Measurements from ENCODE around the gene PPP6R2. TPM values are rescaled to one million over a fixed set of nuclear protein-coding genes. Genes with fewer than 3 reads are reported as not detected.

PPP6R2 gene
- total RNA-seq, 2 donors from 2014 or later: 58.7 to 81.2 TPM

GRCh38 chr22:50486561-50487289 is 143.6 kb downstream of the PPP6R2 start, which contains the start of gene MIOX:
Gene MIOX, plus strand, starts transcription at chr22:50486859. Its CDS starts 39 bp downstream, at chr22:50486898.
- DNase-seq: no peak
- no peak within 1 kb of the TSS for H3K27ac Mint-ChIP-seq
- Histone ChIP-seq H3K9ac (ENCODE audit: extremely low read depth, low read length, poor library complexity, severe bottlenecking) (no peak within 1 kb of the TSS), H3K27me3 (ENCODE audit: control insufficient read depth, insufficient read depth, low read length, poor library complexity, severe bottlenecking) (no peaks in the 10 kb centered on the region), H3K27ac (ENCODE audit: low read depth, low read length) (no peak within 1 kb of the TSS), H3K4me3 (ENCODE audit: low read length) (no peak within 1 kb of the TSS), H3K36me3 (ENCODE audit: control insufficient read depth, insufficient read depth, low read length) (no peaks in the 10 kb centered on the region), H3K9me3 (ENCODE audit: control insufficient read depth, low read length) (no peaks in the 10 kb centered on the region), H3K4me1 (ENCODE audit: control insufficient read depth, insufficient read depth, low read length) (no peaks in the 10 kb centered on the region)
- H3K9me3 Mint-ChIP-seq: no peaks in the 10 kb centered on the region
- peaks cover 11% of the 10 kb centered on the region for H3K4me1 Mint-ChIP-seq
- no peak for TF ChIP-seq CTCF (conservative IDR thresholded peaks at IDR 0.05)
- WGBS, 2 experiments (ENCODE audit: insufficient coverage in 1 of 2, insufficient read length in 1 of 2): 78 to 84% methylated on average over 15 to 23 of the region's 23 CpGs
- H3K4me3 Mint-ChIP-seq: no peak within 1 kb of the TSS
- H3K27me3 Mint-ChIP-seq (ENCODE audit: insufficient read depth): peaks cover 49% of the 10 kb centered on the region
- H3K36me3 Mint-ChIP-seq (ENCODE audit: low read depth): no peaks in the 10 kb centered on the region

GRCh38 chr22:50487290-50488005 is 144.3 kb downstream of the PPP6R2 start:
- H3K9me3 ChIP-seq (ENCODE audit: control insufficient read depth, low read length): no peaks in the 10 kb centered on the region
- no peaks in the 10 kb centered on the region for H3K4me1 ChIP-seq (ENCODE audit: control insufficient read depth, insufficient read depth, low read length)
- Mint-ChIP-seq H3K9me3 (no peaks in the 10 kb centered on the region), H3K4me1 (peaks cover 11% of the 10 kb centered on the region), H3K27me3 (ENCODE audit: insufficient read depth) (peaks cover 47% of the 10 kb centered on the region), H3K27ac (no peak overlapping the region), H3K36me3 (ENCODE audit: low read depth) (no peaks in the 10 kb centered on the region), H3K4me3 (no peak overlapping the region)
- no peak for TF ChIP-seq CTCF (conservative IDR thresholded peaks at IDR 0.05)
- H3K4me3 ChIP-seq (ENCODE audit: low read length): no peak overlapping the region
- H3K9ac ChIP-seq (ENCODE audit: extremely low read depth, low read length, poor library complexity, severe bottlenecking): no peak overlapping the region
- no peak for DNase-seq
- WGBS, 2 experiments (ENCODE audit: insufficient coverage in 1 of 2, insufficient read length in 1 of 2): 90% methylated on average over 9 to 23 of the region's 23 CpGs
- H3K27me3 ChIP-seq (ENCODE audit: control insufficient read depth, insufficient read depth, low read length, poor library complexity, severe bottlenecking): no peaks in the 10 kb centered on the region
- H3K36me3 ChIP-seq (ENCODE audit: control insufficient read depth, insufficient read depth, low read length): no peaks in the 10 kb centered on the region
- no peak overlapping the region for H3K27ac ChIP-seq (ENCODE audit: low read depth, low read length)

- 88% methylated on average over 15 of the region's 18 CpGs; no CpG with 5 or more reads in 1 of the 2 experiments for WGBS, 2 experiments (ENCODE audit: insufficient coverage in 1 of 2, insufficient read length in 1 of 2)
- H3K36me3 ChIP-seq (ENCODE audit: control insufficient read depth, insufficient read depth, low read length): no peaks in the 10 kb centered on the region
- H3K4me3 Mint-ChIP-seq: no peak overlapping the region
- no peaks in the 10 kb centered on the region for H3K36me3 Mint-ChIP-seq (ENCODE audit: low read depth)
- no peak for DNase-seq
- peaks cover 11% of the 10 kb centered on the region for H3K4me1 Mint-ChIP-seq
- TF ChIP-seq CTCF (conservative IDR thresholded peaks at IDR 0.05): no peak
- no peak overlapping the region for H3K27ac ChIP-seq (ENCODE audit: low read depth, low read length)
- H3K9me3 Mint-ChIP-seq: no peaks in the 10 kb centered on the region
- no peaks in the 10 kb centered on the region for H3K27me3 ChIP-seq (ENCODE audit: control insufficient read depth, insufficient read depth, low read length, poor library complexity, severe bottlenecking)
- peaks cover 43% of the 10 kb centered on the region for H3K27me3 Mint-ChIP-seq (ENCODE audit: insufficient read depth)
- H3K4me3 ChIP-seq (ENCODE audit: low read length): no peak overlapping the region
- no peak overlapping the region for H3K27ac Mint-ChIP-seq
- H3K4me1 ChIP-seq (ENCODE audit: control insufficient read depth, insufficient read depth, low read length): no peaks in the 10 kb centered on the region
- H3K9me3 ChIP-seq (ENCODE audit: control insufficient read depth, low read length): no peaks in the 10 kb centered on the region
- no peak overlapping the region for H3K9ac ChIP-seq (ENCODE audit: extremely low read depth, low read length, poor library complexity, severe bottlenecking)
These were observed 145.0 kb downstream of the PPP6R2 start for GRCh38 chr22:50488006-50488677.

Data from endodermal cell (in vitro differentiated cells).